WTC11 (cell line): ENCODE data around the gene LRP11.

ENCODE experiments used
- ATF2 ChIP-seq: sonication (generic); formaldehyde crosslinking; IDR thresholded peaks from 2 replicates; pipeline ENCODE4 v1.8.1; 2022; ENCODE audit warnings: low read depth, missing genetic modification reagents, borderline replicate concordance
- ATF3 ChIP-seq: sonication (generic); formaldehyde crosslinking; conservative IDR thresholded peaks from 2 replicates; pipeline ENCODE4 v1.8.1; 2022; ENCODE audit warnings: mild to moderate bottlenecking, missing genetic modification reagents
- E2F5 ChIP-seq: sonication (generic); formaldehyde crosslinking; IDR thresholded peaks from 2 replicates; pipeline ENCODE4 v1.8.1; 2022; ENCODE audit warnings: mild to moderate bottlenecking, moderate library complexity, missing genetic modification reagents
- ESRRA ChIP-seq: sonication (generic); formaldehyde crosslinking; IDR thresholded peaks from 2 replicates; pipeline ENCODE4 v1.8.1; 2022; ENCODE audit warnings: mild to moderate bottlenecking, missing genetic modification reagents, borderline replicate concordance
- IRF2 ChIP-seq: sonication (generic); formaldehyde crosslinking; IDR thresholded peaks from 2 replicates; pipeline ENCODE4 v1.8.0; 2022; ENCODE audit warnings: low read depth, missing genetic modification reagents, borderline replicate concordance
- JUN ChIP-seq: sonication (generic); formaldehyde crosslinking; IDR thresholded peaks from 2 replicates; pipeline ENCODE4 v1.8.0; 2023; ENCODE audit warnings: mild to moderate bottlenecking, missing genetic modification reagents
- PRDM15 ChIP-seq: sonication (generic); formaldehyde crosslinking; IDR thresholded peaks from 2 replicates; pipeline ENCODE4 v1.8.0; 2022; ENCODE audit warnings: missing genetic modification reagents
- SMAD3 ChIP-seq: sonication (generic); formaldehyde crosslinking; IDR thresholded peaks from 2 replicates; pipeline ENCODE4 v1.8.0; 2022; ENCODE audit warnings: missing genetic modification reagents, mild to moderate bottlenecking, borderline replicate concordance
- TF ChIP-seq, protein P1 (sequence below): fragments of 200-600 bp; IDR thresholded peaks from 2 replicates; pipeline ENCODE4 v1.8.0; 2022; ENCODE audit warnings: antibody characterized with exemption
- TF ChIP-seq, protein P2 (sequence below): sonication (generic); formaldehyde crosslinking; IDR thresholded peaks from 2 replicates; pipeline ENCODE4 v1.8.1; 2022; ENCODE audit warnings: low read depth, mild to moderate bottlenecking, moderate library complexity, missing genetic modification reagents, borderline replicate concordance
- TF ChIP-seq, protein P3 (sequence below): sonication (generic); formaldehyde crosslinking; IDR thresholded peaks from 2 replicates; pipeline ENCODE4 v1.8.0; 2022; ENCODE audit warnings: mild to moderate bottlenecking, missing genetic modification reagents

DNA sequence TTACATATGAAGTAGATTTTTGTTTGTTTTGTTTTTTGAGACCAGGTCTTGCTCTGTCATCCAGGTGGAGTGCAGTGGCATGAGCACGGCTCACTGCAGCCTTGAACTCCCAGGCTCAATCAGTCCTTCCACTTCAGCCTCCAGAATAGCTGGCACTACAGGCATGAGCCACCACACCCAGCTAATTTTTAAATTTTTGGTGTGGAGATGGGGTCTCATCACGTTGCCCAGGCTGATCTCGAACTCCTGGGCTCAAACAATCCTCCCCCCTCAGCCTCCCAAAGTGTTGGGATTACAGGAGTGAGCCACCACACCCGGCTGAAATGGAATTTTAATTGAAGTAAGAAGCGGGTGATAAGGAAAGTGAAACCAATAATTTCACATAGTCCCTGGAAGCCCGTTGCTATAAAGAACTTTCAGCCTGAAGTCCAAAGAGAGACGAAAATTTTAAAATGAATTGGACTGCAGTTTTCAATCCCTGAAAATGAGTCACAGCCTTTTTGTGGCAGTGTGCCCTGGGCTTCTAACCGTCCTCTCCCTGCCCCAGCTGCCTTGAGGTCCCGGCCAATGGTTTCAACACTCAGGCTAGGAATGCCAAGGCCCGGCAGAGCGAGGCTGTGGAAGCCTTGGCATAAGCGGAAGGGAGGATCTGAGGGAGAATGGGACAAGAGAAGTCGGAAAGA is 33.0 kb upstream of the LRP11 start:
- TF ChIP-seq, protein P1, sequence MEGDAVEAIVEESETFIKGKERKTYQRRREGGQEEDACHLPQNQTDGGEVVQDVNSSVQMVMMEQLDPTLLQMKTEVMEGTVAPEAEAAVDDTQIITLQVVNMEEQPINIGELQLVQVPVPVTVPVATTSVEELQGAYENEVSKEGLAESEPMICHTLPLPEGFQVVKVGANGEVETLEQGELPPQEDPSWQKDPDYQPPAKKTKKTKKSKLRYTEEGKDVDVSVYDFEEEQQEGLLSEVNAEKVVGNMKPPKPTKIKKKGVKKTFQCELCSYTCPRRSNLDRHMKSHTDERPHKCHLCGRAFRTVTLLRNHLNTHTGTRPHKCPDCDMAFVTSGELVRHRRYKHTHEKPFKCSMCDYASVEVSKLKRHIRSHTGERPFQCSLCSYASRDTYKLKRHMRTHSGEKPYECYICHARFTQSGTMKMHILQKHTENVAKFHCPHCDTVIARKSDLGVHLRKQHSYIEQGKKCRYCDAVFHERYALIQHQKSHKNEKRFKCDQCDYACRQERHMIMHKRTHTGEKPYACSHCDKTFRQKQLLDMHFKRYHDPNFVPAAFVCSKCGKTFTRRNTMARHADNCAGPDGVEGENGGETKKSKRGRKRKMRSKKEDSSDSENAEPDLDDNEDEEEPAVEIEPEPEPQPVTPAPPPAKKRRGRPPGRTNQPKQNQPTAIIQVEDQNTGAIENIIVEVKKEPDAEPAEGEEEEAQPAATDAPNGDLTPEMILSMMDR: no peak
- TF ChIP-seq SMAD3 (CRISPR knock-in tag): no peak
- TF ChIP-seq, protein P2, sequence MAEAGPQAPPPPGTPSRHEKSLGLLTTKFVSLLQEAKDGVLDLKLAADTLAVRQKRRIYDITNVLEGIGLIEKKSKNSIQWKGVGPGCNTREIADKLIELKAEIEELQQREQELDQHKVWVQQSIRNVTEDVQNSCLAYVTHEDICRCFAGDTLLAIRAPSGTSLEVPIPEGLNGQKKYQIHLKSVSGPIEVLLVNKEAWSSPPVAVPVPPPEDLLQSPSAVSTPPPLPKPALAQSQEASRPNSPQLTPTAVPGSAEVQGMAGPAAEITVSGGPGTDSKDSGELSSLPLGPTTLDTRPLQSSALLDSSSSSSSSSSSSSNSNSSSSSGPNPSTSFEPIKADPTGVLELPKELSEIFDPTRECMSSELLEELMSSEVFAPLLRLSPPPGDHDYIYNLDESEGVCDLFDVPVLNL: no peak
- TF ChIP-seq JUN (CRISPR knock-in tag): no peak
- TF ChIP-seq, protein P3, sequence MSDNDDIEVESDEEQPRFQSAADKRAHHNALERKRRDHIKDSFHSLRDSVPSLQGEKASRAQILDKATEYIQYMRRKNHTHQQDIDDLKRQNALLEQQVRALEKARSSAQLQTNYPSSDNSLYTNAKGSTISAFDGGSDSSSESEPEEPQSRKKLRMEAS (CRISPR knock-in tag): no peak
- no peak for TF ChIP-seq E2F5 (CRISPR knock-in tag)
- no peak for TF ChIP-seq IRF2 (CRISPR knock-in tag)
- TF ChIP-seq ATF3 (CRISPR knock-in tag): no peak
- no peak for TF ChIP-seq PRDM15
- no peak for TF ChIP-seq ESRRA (CRISPR knock-in tag)
- TF ChIP-seq ATF2 (CRISPR knock-in tag): no peak
